Measurements from ENCODE around the gene RBP7.

Gene RBP7

DNA sequence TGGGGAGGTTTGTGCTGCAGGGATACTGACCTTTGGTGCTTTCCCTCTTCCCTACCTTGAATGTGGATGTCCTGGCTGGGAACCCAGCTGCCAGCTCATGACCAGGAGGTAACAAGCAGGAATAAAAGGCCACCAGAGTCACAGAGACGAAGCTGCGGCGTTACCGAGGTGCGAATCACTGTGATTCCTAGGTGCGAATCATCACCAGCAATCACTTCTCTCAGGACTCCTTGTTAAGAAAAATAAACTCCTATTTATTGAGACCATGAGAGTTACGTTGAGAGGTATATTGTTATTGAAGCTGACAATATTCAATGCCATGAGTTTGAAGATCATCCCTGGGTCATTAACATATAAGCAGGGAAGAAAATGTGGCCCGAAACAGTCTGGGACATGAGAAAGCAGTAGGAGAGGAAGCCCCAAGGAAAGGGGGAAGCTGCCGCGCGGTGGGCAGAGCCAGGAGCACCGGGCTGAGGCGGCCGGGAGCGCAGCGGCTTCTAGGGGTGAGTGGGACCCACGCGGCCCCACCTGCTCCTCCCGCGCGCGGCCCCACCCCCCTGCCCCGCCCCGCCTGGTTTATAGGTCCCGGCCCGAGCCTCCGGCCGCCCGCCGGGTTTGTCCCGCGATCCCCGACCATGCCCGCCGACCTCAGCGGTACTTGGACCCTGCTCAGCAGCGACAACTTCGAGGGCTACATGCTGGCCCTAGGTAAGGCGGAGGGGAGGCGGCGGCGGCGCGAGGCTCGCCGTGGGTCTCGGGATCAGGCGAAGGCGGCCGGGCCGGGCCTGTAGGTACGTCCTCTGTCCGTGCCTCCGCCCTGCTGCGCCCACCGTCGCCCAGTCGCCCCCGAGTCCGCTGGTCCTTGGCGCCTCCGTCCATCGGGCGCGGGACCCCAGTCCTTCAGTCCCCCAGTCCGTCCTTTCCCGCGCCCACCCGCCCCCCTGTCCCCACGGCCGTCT is at the start of gene RBP7:
Gene RBP7 (plus strand): TSS at position 605 of the 959 bp plus-strand sequence. CDS start 31 bp downstream, at position 636.
- Histone ChIP-seq H3K4me2 (ENCODE audit: low read depth, low read length, poor library complexity, severe bottlenecking) (no peak within 1 kb of the TSS), H3K27me3 (ENCODE audit: insufficient read depth, low read length, poor library complexity, severe bottlenecking) (no peaks in the 10 kb centered on the region), H4K20me1 (ENCODE audit: insufficient read depth, low read length, poor library complexity, severe bottlenecking) (no peaks in the 10 kb centered on the region), H3F3A (ENCODE audit: low read depth) (no peaks in the 10 kb centered on the region), H3K4me1 (ENCODE audit: insufficient read depth, low read length, poor library complexity, severe bottlenecking) (no peaks in the 10 kb centered on the region), H2AFZ (ENCODE audit: low read length) (no peak within 1 kb of the TSS), H3K79me2 (ENCODE audit: insufficient read depth, low read length) (no peaks in the 10 kb centered on the region), H3K4me3 (ENCODE audit: low read length, poor library complexity, severe bottlenecking) (no peak within 1 kb of the TSS), H3K9me3 (ENCODE audit: insufficient read depth, low read depth, low read length) (no peaks in the 10 kb centered on the region), H3K9me2 (replicated peaks; ENCODE audit: low read depth, low read length) (no peaks in the 10 kb centered on the region), H3K36me3 (ENCODE audit: insufficient read depth, low read length) (no peaks in the 10 kb centered on the region), H3K9ac (ENCODE audit: low read depth, low read length, poor library complexity, severe bottlenecking) (no peak within 1 kb of the TSS)
- TF ChIP-seq, protein P1, sequence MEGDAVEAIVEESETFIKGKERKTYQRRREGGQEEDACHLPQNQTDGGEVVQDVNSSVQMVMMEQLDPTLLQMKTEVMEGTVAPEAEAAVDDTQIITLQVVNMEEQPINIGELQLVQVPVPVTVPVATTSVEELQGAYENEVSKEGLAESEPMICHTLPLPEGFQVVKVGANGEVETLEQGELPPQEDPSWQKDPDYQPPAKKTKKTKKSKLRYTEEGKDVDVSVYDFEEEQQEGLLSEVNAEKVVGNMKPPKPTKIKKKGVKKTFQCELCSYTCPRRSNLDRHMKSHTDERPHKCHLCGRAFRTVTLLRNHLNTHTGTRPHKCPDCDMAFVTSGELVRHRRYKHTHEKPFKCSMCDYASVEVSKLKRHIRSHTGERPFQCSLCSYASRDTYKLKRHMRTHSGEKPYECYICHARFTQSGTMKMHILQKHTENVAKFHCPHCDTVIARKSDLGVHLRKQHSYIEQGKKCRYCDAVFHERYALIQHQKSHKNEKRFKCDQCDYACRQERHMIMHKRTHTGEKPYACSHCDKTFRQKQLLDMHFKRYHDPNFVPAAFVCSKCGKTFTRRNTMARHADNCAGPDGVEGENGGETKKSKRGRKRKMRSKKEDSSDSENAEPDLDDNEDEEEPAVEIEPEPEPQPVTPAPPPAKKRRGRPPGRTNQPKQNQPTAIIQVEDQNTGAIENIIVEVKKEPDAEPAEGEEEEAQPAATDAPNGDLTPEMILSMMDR (conservative IDR thresholded peaks at IDR 0.05; ENCODE audit: low read length) = no peak
- no peak for TF ChIP-seq EZH2phosphoT487 (IDR thresholded peaks at IDR 0.05; ENCODE audit: borderline replicate concordance)

DNA sequence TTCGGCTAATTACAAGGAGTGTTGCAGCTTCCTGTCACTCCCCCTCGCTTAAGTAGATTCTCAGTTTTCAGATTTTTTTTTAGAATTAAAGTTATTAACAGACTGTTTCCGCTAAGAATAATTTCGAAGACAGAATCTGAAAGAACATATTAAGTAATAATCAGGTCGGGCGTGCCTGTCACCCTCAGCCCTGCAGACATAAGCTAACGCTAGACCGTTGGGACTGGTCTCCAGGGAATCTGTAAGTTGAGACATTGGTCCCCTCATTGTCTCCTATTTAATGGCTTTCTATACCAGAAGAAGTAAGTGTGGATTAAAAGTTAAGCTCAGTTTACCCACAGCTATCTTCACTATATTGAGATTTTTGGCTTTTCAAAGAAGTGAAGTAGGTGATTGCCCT is 39.3 kb upstream of the RBP7 start:
- no peak for TF ChIP-seq EZH2phosphoT487 (IDR thresholded peaks at IDR 0.05; ENCODE audit: borderline replicate concordance)
- TF ChIP-seq, protein P1 (conservative IDR thresholded peaks at IDR 0.05; ENCODE audit: low read length) = no peak
- H3K9me2 ChIP-seq (replicated peaks; ENCODE audit: low read depth, low read length) = no peaks in the 10 kb centered on the region
- no peaks in the 10 kb centered on the region for H4K20me1 ChIP-seq (ENCODE audit: insufficient read depth, low read length, poor library complexity, severe bottlenecking)
- no peaks in the 10 kb centered on the region for H3F3A ChIP-seq (ENCODE audit: low read depth)
- H3K9me3 ChIP-seq (ENCODE audit: insufficient read depth, low read depth, low read length) = no peaks in the 10 kb centered on the region
- peaks cover 9% of the 10 kb centered on the region for H3K4me1 ChIP-seq (ENCODE audit: insufficient read depth, low read length, poor library complexity, severe bottlenecking)
- H3K4me2 ChIP-seq (ENCODE audit: low read depth, low read length, poor library complexity, severe bottlenecking) = no peak overlapping the region
- no peak overlapping the region for H3K9ac ChIP-seq (ENCODE audit: low read depth, low read length, poor library complexity, severe bottlenecking)
- no peak overlapping the region for H2AFZ ChIP-seq (ENCODE audit: low read length)
- no peaks in the 10 kb centered on the region for H3K79me2 ChIP-seq (ENCODE audit: insufficient read depth, low read length)
- H3K36me3 ChIP-seq (ENCODE audit: insufficient read depth, low read length) = no peaks in the 10 kb centered on the region
- H3K4me3 ChIP-seq (ENCODE audit: low read length, poor library complexity, severe bottlenecking) = no peak overlapping the region
- no peaks in the 10 kb centered on the region for H3K27me3 ChIP-seq (ENCODE audit: insufficient read depth, low read length, poor library complexity, severe bottlenecking)

DNA sequence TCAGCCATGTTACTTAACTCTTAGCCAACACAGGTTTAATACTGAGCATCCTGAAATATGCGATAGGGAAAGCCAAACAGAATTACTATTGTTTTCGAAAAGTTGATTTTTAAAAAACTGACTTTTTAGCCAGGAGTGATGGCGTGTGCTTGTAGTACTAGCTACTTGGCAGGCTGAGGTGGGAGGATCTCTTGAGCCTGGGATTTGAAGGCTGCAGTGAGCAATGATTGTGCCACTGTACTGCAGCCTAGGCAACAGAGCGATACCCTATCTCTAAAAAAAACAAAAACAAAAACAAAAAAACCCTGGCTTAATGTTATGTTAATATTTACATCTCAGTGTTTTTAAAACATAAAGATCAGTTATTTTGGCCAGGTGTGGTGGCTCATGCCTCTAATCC is 37.0 kb upstream of the RBP7 start:
- Histone ChIP-seq H2AFZ (ENCODE audit: low read length) (no peak overlapping the region), H3K4me1 (ENCODE audit: insufficient read depth, low read length, poor library complexity, severe bottlenecking) (peaks cover 9% of the 10 kb centered on the region), H3K9me3 (ENCODE audit: insufficient read depth, low read depth, low read length) (no peaks in the 10 kb centered on the region), H3K9me2 (replicated peaks; ENCODE audit: low read depth, low read length) (no peaks in the 10 kb centered on the region), H3F3A (ENCODE audit: low read depth) (no peaks in the 10 kb centered on the region), H3K4me2 (ENCODE audit: low read depth, low read length, poor library complexity, severe bottlenecking) (no peak overlapping the region), H4K20me1 (ENCODE audit: insufficient read depth, low read length, poor library complexity, severe bottlenecking) (no peaks in the 10 kb centered on the region), H3K36me3 (ENCODE audit: insufficient read depth, low read length) (no peaks in the 10 kb centered on the region), H3K79me2 (ENCODE audit: insufficient read depth, low read length) (no peaks in the 10 kb centered on the region), H3K27me3 (ENCODE audit: insufficient read depth, low read length, poor library complexity, severe bottlenecking) (no peaks in the 10 kb centered on the region), H3K9ac (ENCODE audit: low read depth, low read length, poor library complexity, severe bottlenecking) (no peak overlapping the region), H3K4me3 (ENCODE audit: low read length, poor library complexity, severe bottlenecking) (no peak overlapping the region)
- TF ChIP-seq EZH2phosphoT487 (IDR thresholded peaks at IDR 0.05; ENCODE audit: borderline replicate concordance) = no peak
- TF ChIP-seq, protein P1 (conservative IDR thresholded peaks at IDR 0.05; ENCODE audit: low read length) = no peak

All from Loucy (cell line).